ENCODE measurements around the gene VTI1A. TPM values are rescaled to one million over a fixed set of nuclear protein-coding genes. Genes with fewer than 3 reads are reported as not detected.

VTI1A gene
- total RNA-seq, 1 donor from 2014 or later = 29.7 TPM

- peaks cover under 1% of the 10 kb centered on the region for H3K4me1 ChIP-seq
- H3K27ac ChIP-seq = no peak overlapping the region
- ATAC-seq (no peak), DNase-seq (no peak)
- TF ChIP-seq CTCF (IDR thresholded peaks at IDR 0.05) = no peak
- H3K9me3 ChIP-seq = no peaks in the 10 kb centered on the region
- intact Hi-C loops (cut with DNase I) = no loop called here
- no peaks in the 10 kb centered on the region for H3K27me3 ChIP-seq
- no peak overlapping the region for H3K4me3 ChIP-seq
- no peaks in the 10 kb centered on the region for H3K36me3 ChIP-seq
Measured at GRCh38 chr10:112525200-112525599, 78.2 kb downstream of the VTI1A start.

- no peaks in the 10 kb centered on the region for H3K36me3 ChIP-seq
- ATAC-seq (no peak), DNase-seq (no peak)
- H3K9me3 ChIP-seq = no peaks in the 10 kb centered on the region
- no peaks in the 10 kb centered on the region for H3K4me1 ChIP-seq
- intact Hi-C loops (cut with DNase I) = no loop called here
- H3K27me3 ChIP-seq = no peaks in the 10 kb centered on the region
- TF ChIP-seq CTCF (IDR thresholded peaks at IDR 0.05) = no peak
- no peak overlapping the region for H3K4me3 ChIP-seq
- no peak overlapping the region for H3K27ac ChIP-seq
Measured at GRCh38 chr10:112526139-112526538, 79.1 kb downstream of the VTI1A start.

- intact Hi-C loops (cut with DNase I) = no loop called here
- H3K36me3 ChIP-seq = no peaks in the 10 kb centered on the region
- H3K27ac ChIP-seq = no peak overlapping the region
- no peak for TF ChIP-seq CTCF (IDR thresholded peaks at IDR 0.05)
- ATAC-seq (no peak), DNase-seq (no peak)
- no peaks in the 10 kb centered on the region for H3K9me3 ChIP-seq
- H3K4me1 ChIP-seq = no peaks in the 10 kb centered on the region
- H3K4me3 ChIP-seq = peak overlapping the region; percentile 3
- no peaks in the 10 kb centered on the region for H3K27me3 ChIP-seq
Measured at GRCh38 chr10:112526906-112527305, 79.9 kb downstream of the VTI1A start.

GRCh38 chr10:112528235-112528634 lies 81.2 kb downstream of the VTI1A start:
- intact Hi-C loops (cut with DNase I) = no loop called here
- no peaks in the 10 kb centered on the region for H3K4me1 ChIP-seq

GRCh38 chr10:112531421-112531820 lies 84.4 kb downstream of the VTI1A start:
- ATAC-seq (no peak), DNase-seq (no peak)
- intact Hi-C loops (cut with DNase I) = no loop called here
- Histone ChIP-seq H3K4me1 (no peaks in the 10 kb centered on the region), H3K27ac (no peak overlapping the region), H3K36me3 (no peaks in the 10 kb centered on the region), H3K27me3 (no peaks in the 10 kb centered on the region), H3K4me3 (peak overlapping the region; percentile 9), H3K9me3 (no peaks in the 10 kb centered on the region)
- TF ChIP-seq CTCF (IDR thresholded peaks at IDR 0.05) = no peak

More at GRCh38 chr10:112528235-112528634, 81.2 kb downstream of the VTI1A start:
- DNase-seq = no peak
- H3K36me3 ChIP-seq = no peaks in the 10 kb centered on the region
- no peaks in the 10 kb centered on the region for H3K9me3 ChIP-seq
- no peak for TF ChIP-seq CTCF (IDR thresholded peaks at IDR 0.05)
- H3K4me3 ChIP-seq = no peak overlapping the region
- ATAC-seq = no peak
- no peaks in the 10 kb centered on the region for H3K27me3 ChIP-seq
- H3K27ac ChIP-seq = no peak overlapping the region

- TF ChIP-seq CTCF (IDR thresholded peaks at IDR 0.05) = no peak
- intact Hi-C loops (cut with DNase I) = no loop called here
- Histone ChIP-seq H3K4me1 (no peaks in the 10 kb centered on the region), H3K36me3 (no peaks in the 10 kb centered on the region), H3K4me3 (peak overlapping the region; percentile 15), H3K9me3 (no peaks in the 10 kb centered on the region), H3K27ac (no peak overlapping the region), H3K27me3 (no peaks in the 10 kb centered on the region)
- ATAC-seq = peak; percentile 65
- DNase-seq = no peak
Measured at GRCh38 chr10:112532189-112532588, 85.2 kb downstream of the VTI1A start.

Measured in upper lobe of right lung (tissue), 1 donor.